ENCODE results near the gene IL1RAPL1.

GRCh38 chrX:29042341-29042740 lies 455.1 kb downstream of the IL1RAPL1 start:
- TF ChIP-seq CTCF (IDR thresholded peaks at IDR 0.05) = no peak
- TF ChIP-seq POLR2A (IDR thresholded peaks at IDR 0.05; ENCODE audit: low read length) = no peak
- TF ChIP-seq MAX (IDR thresholded peaks at IDR 0.05) = no peak
- no peak for TF ChIP-seq CHD4 (IDR thresholded peaks at IDR 0.05; ENCODE audit: borderline replicate concordance)
- TF ChIP-seq, protein P1, sequence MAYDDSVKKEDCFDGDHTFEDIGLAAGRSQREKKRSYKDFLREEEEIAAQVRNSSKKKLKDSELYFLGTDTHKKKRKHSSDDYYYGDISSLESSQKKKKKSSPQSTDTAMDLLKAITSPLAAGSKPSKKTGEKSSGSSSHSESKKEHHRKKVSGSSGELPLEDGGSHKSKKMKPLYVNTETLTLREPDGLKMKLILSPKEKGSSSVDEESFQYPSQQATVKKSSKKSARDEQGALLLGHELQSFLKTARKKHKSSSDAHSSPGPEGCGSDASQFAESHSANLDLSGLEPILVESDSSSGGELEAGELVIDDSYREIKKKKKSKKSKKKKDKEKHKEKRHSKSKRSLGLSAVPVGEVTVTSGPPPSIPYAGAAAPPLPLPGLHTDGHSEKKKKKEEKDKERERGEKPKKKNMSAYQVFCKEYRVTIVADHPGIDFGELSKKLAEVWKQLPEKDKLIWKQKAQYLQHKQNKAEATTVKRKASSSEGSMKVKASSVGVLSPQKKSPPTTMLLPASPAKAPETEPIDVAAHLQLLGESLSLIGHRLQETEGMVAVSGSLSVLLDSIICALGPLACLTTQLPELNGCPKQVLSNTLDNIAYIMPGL (CRISPR knock-in tag; IDR thresholded peaks at IDR 0.05; ENCODE audit: borderline replicate concordance) = no peak
- TF ChIP-seq POLR2AphosphoS2 (conservative IDR thresholded peaks at IDR 0.05; ENCODE audit: low read length) = no peak
- TF ChIP-seq HOXB13 (CRISPR knock-in tag; IDR thresholded peaks at IDR 0.05; ENCODE audit: low read depth) = no peak
- no peak for TF ChIP-seq NFE2L2 (conservative IDR thresholded peaks at IDR 0.05; ENCODE audit: low read length)
- no peak for TF ChIP-seq HOXA7 (CRISPR knock-in tag; IDR thresholded peaks at IDR 0.05)
- TF ChIP-seq FOSL2 (IDR thresholded peaks at IDR 0.05) = no peak
- TF ChIP-seq FOSL2 (CRISPR knock-in tag; IDR thresholded peaks at IDR 0.05) = no peak
- TF ChIP-seq HDAC2 (IDR thresholded peaks at IDR 0.05) = no peak
- TF ChIP-seq RARB (CRISPR knock-in tag; IDR thresholded peaks at IDR 0.05) = no peak
- TF ChIP-seq CHD2 (IDR thresholded peaks at IDR 0.05; ENCODE audit: low read length, partially characterized antibody) = no peak
